HL-60 (cell line): ENCODE measurements around the gene PRMT9.

ENCODE experiments used
- GABPA ChIP-seq: IDR thresholded peaks from 2 replicates; pipeline ENCODE4 v1.6.1; 2012; ENCODE audit warnings: low read depth
- POLR2AphosphoS5 ChIP-seq: IDR thresholded peaks from 2 replicates; pipeline ENCODE4 v1.6.1; 2012; ENCODE audit warnings: low read depth
- TF ChIP-seq, protein P1 (sequence below): IDR thresholded peaks from one replicate; pipeline ENCODE4 v1.5.1; 2011; ENCODE audit warnings: low read length, control low read depth, inconsistent platforms; ENCODE audit not compliant: insufficient read depth

DNA sequence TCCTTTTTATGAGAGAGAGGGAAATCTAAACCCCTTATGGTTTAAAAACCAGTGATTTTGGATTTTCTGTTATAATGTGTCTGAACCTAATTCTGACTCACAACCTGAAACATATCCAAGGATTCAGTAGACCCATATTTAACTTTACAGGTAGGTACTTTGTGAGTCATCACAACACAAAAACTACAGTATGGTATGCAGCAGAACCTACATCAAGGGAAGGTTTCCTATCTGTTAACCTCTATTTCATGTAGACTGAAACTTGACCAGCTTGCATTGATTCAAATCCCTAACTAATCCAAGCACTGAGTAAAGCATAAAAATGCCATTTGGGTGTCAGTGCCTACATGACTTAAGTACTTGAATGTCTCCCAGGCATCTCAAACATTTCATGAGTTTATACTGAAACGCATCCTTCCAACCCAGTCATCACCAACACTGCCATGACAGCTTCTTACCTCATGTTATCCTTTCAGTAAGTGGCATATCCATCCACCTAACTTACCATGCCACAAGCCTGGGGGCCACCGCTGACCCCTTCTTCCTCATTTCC is 43.6 kb upstream of the PRMT9 start:
- TF ChIP-seq, protein P1, sequence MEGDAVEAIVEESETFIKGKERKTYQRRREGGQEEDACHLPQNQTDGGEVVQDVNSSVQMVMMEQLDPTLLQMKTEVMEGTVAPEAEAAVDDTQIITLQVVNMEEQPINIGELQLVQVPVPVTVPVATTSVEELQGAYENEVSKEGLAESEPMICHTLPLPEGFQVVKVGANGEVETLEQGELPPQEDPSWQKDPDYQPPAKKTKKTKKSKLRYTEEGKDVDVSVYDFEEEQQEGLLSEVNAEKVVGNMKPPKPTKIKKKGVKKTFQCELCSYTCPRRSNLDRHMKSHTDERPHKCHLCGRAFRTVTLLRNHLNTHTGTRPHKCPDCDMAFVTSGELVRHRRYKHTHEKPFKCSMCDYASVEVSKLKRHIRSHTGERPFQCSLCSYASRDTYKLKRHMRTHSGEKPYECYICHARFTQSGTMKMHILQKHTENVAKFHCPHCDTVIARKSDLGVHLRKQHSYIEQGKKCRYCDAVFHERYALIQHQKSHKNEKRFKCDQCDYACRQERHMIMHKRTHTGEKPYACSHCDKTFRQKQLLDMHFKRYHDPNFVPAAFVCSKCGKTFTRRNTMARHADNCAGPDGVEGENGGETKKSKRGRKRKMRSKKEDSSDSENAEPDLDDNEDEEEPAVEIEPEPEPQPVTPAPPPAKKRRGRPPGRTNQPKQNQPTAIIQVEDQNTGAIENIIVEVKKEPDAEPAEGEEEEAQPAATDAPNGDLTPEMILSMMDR = no peak
- TF ChIP-seq GABPA (no peak), POLR2AphosphoS5 (no peak)
